IMR-90 (cell line): ENCODE results near the gene DNM1. TPM values are rescaled to one million over a fixed set of nuclear protein-coding genes. Genes with fewer than 3 reads are reported as not detected.

ENCODE experiments used
- ATAC-seq: fragments of 200-7000 bp; cut with Tn5 transposase; 2 replicates; pipeline ENCODE4 v1.9.1; 2020; ENCODE audit warnings: low read depth, mild to moderate bottlenecking, moderate library complexity
- BruUV-seq: library from RNA; stranded (reverse); fragments of 400-500 nt; replicated peaks from 2 replicates; lab custom pipeline; 2021; lab: Mats Ljungman, UMichigan
- CTCF ChIA-PET: fragments of 300-600 bp; formaldehyde crosslinking; extraction: SDS; loops from one replicate; lab custom pipeline; 2021; ENCODE audit warnings: antibody characterized with exemption; lab: Yijun Ruan, JAX
- POLR2A ChIA-PET: fragments of 300-600 bp; sonication (Branson Sonifier 250); formaldehyde crosslinking; loops from one replicate; lab custom pipeline; 2022; ENCODE audit warnings: antibody characterized with exemption; ENCODE audit not compliant: unreplicated experiment; lab: Charles Lee
- DNase-seq: peaks from one replicate; pipeline ENCODE4 v3.0.0; 2013
- H2AFZ ChIP-seq: replicated peaks from 2 replicates; pipeline ENCODE3; 2013; ENCODE audit warnings: low read length, mild to moderate bottlenecking; ENCODE audit not compliant: poor library complexity
- H2AK5ac ChIP-seq: 2 replicates; pipeline ENCODE4 v1.6.1; 2013; ENCODE audit warnings: low read depth, low read length, inconsistent platforms
- H2AK9ac ChIP-seq: replicated peaks from 2 replicates; pipeline ENCODE3; 2013; ENCODE audit warnings: mild to moderate bottlenecking, low read depth, low read length, moderate library complexity; ENCODE audit not compliant: poor library complexity
- H2BK120ac ChIP-seq: 2 replicates; pipeline ENCODE4 v1.6.1; 2013; ENCODE audit warnings: low read depth, low read length, inconsistent platforms
- H2BK15ac ChIP-seq: 3 replicates; pipeline ENCODE4 v1.6.1; 2013; ENCODE audit warnings: low read depth, low read length, inconsistent platforms
- H2BK20ac ChIP-seq: 2 replicates; pipeline ENCODE4 v1.6.1; 2013; ENCODE audit warnings: low read depth, mild to moderate bottlenecking, inconsistent platforms, low read length, moderate library complexity
- H2BK5ac ChIP-seq: 2 replicates; pipeline ENCODE4 v1.6.1; 2013; ENCODE audit warnings: mild to moderate bottlenecking, low read depth, low read length, inconsistent platforms; ENCODE audit not compliant: poor library complexity, severe bottlenecking
- H3K14ac ChIP-seq: replicated peaks from 2 replicates; pipeline ENCODE4 v1.6.1; 2013; ENCODE audit warnings: low read depth, low read length, inconsistent platforms
- H3K18ac ChIP-seq: 2 replicates; pipeline ENCODE4 v1.6.1; 2013; ENCODE audit warnings: low read depth, low read length, control low read depth
- H3K23ac ChIP-seq: 2 replicates; pipeline ENCODE4 v1.6.1; 2013; ENCODE audit warnings: low read depth, low read length, inconsistent platforms
- H3K27ac ChIP-seq: 2 replicates; pipeline ENCODE4 v1.5.1; 2013; ENCODE audit warnings: mild to moderate bottlenecking, control low read depth, low read length; ENCODE audit not compliant: insufficient read depth
- H3K27me3 ChIP-seq: 2 replicates; pipeline ENCODE4 v1.6.1; 2013; ENCODE audit warnings: low read length; ENCODE audit not compliant: control insufficient read depth, insufficient read depth
- H3K36me3 ChIP-seq: 2 replicates; pipeline ENCODE4 v1.6.1; 2013; ENCODE audit warnings: low read length, mixed read lengths; ENCODE audit not compliant: control insufficient read depth, insufficient read depth
- H3K4ac ChIP-seq: 2 replicates; pipeline ENCODE4 v1.6.1; 2013; ENCODE audit warnings: low read depth, low read length, inconsistent platforms
- H3K4me1 ChIP-seq: 2 replicates; pipeline ENCODE4 v1.6.1; 2013; ENCODE audit warnings: low read length, mixed read lengths; ENCODE audit not compliant: control insufficient read depth, insufficient read depth
- H3K4me2 ChIP-seq: 2 replicates; pipeline ENCODE4 v1.6.1; 2013; ENCODE audit warnings: low read depth, mild to moderate bottlenecking, control low read depth, low read length, moderate library complexity
- H3K4me3 ChIP-seq: 2 replicates; pipeline ENCODE4 v1.5.1; 2013; ENCODE audit warnings: low read depth, mild to moderate bottlenecking, control low read depth, low read length, moderate library complexity; ENCODE audit not compliant: insufficient read depth
- H3K56ac ChIP-seq: 2 replicates; pipeline ENCODE4 v1.6.1; 2013; ENCODE audit warnings: low read length, inconsistent platforms; ENCODE audit not compliant: insufficient read depth; ENCODE audit errors: extremely low read depth
- H3K79me1 ChIP-seq, 2 experiments: 2 replicates each; pipeline ENCODE4 v1.6.1; 2013; ENCODE audit warnings: low read length in 2 of 2, inconsistent platforms in 1 of 2, low read depth in 1 of 2
- H3K9ac ChIP-seq: 2 replicates; pipeline ENCODE4 v1.6.1; 2013; ENCODE audit warnings: low read depth, low read length, control low read depth
- H3K9me1 ChIP-seq: 2 replicates; pipeline ENCODE4 v1.6.1; 2013; ENCODE audit warnings: low read length, inconsistent platforms; ENCODE audit not compliant: insufficient read depth
- H3K9me3 ChIP-seq: 2 replicates; pipeline ENCODE4 v1.6.1; 2013; ENCODE audit warnings: low read length; ENCODE audit not compliant: control insufficient read depth, insufficient read depth
- H4K20me1 ChIP-seq: 2 replicates; pipeline ENCODE4 v1.6.1; 2013; ENCODE audit warnings: low read length, inconsistent platforms; ENCODE audit not compliant: insufficient read depth
- H4K5ac ChIP-seq: 2 replicates; pipeline ENCODE4 v1.6.1; 2013; ENCODE audit warnings: mild to moderate bottlenecking, low read depth, low read length, control low read depth
- H4K8ac ChIP-seq, 2 experiments: 2 replicates each; pipeline ENCODE4 v1.6.1; 2013; ENCODE audit warnings: low read depth in 2 of 2, low read length in 2 of 2, control low read depth in 1 of 2, inconsistent platforms in 1 of 2
- H4K91ac ChIP-seq: 2 replicates; pipeline ENCODE4 v1.6.1; 2013; ENCODE audit warnings: low read depth, low read length, inconsistent platforms; ENCODE audit not compliant: insufficient read depth
- MXI1 ChIP-seq: IDR thresholded peaks from 2 replicates; pipeline ENCODE4 v1.6.1; 2012; ENCODE audit warnings: low read depth, mild to moderate bottlenecking, low read length, moderate library complexity, borderline replicate concordance
- USF2 ChIP-seq: fragments of 150-350 bp; IDR thresholded peaks from 2 replicates; pipeline ENCODE4 v1.6.1; 2017; ENCODE audit warnings: mild to moderate bottlenecking, antibody characterized with exemption, low read length, low read depth
- WGBS, 2 experiments: methylation state at CpG; one replicate each; pipeline versions ENCODE4 v1.1.5 to v1.1.7; 2013; ENCODE audit warnings: missing lambda C conversion rate in 2 of 2; ENCODE audit not compliant: insufficient read length in 1 of 2; ENCODE audit errors: extremely low coverage in 2 of 2; 5-methylcytosine and 5-hydroxymethylcytosine counted together
- dilution Hi-C: fragments of 300-500 bp; cut with HindIII; formaldehyde crosslinking; loops from one replicate; pipeline ENCODE4 v1.14.3; 2018; ENCODE audit warnings: low sequenced_read_pairs; ENCODE audit not compliant: unreplicated experiment
- in situ Hi-C: fragments of 300-500 bp; cut with MboI; formaldehyde crosslinking; loops from 3 replicates; pipeline ENCODE4 v1.14.3; 2019; ENCODE audit warnings: low sequenced_read_pairs, inconsistent platforms, mixed read lengths
- intact Hi-C: fragments of 100-400 bp; cut with micrococcal nuclease; formaldehyde crosslinking; loops from 2 replicates; pipeline ENCODE4 v1.10.0; 2022
- polyA plus RNA-seq, 3 experiments: library from polyadenylated mRNA; depleted of rRNA; stranded (reverse); fragments of >200 nt; gene quantifications; 2 replicates each; pipeline ENCODE4 v1.2.3, GENCODE V29; 2012; ENCODE audit warnings: low replicate concordance in 1 of 3
- total RNA-seq: library from RNA; depleted of rRNA; stranded (reverse); fragments of >200 nt; gene quantifications from 2 replicates; pipeline ENCODE4 v1.2.3, GENCODE V29; 2012

DNM1 gene
- total and polyA plus RNA-seq, 2 of the 4 experiments (the other 2 are of a cell fraction): 13.6 to 17.7 TPM

DNA sequence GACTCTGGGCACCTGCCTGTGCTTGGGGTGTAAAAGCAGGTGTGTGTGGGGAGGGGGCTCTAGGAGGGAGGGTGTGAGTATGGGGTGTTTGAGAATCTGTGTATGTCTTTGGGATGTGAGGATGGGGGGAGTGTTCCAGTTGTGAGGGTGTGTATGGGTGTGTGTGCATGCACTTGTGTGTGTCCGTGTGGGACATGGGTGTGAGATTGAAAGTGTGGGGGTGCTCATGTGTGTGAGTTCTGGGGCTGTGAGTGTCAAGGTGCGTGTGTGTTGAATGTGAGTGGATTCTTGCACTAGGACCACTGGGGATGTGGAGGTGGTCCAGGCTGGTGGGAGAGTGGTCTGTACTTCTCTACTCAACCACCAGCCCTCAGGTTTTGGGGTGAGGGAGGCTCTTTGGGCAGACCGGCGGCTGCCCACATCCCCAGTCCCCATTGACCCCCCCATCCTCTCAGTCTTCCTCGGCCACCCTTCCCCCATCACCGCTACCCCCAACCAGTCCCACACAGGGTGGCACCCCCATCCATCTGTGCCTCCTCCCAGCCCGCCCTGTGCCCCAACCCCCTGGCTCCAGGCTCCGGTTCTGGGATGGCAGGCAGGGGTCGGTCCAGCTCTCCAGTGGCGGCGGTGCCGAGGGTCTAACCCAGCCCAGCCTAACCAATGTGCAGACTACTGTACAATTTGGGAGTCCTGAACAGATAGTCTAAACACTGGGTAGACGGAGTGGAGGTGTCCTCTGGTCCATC is 41.1 kb downstream of the DNM1 start:
- Histone ChIP-seq H2BK15ac (peak overlapping the region; percentile 45; the same call in 1 of the 3 replicates), H4K5ac (peak overlapping the region; percentile 75), H3K4me2 (peak overlapping the region; percentile 77), H2AK9ac (peak overlapping the region; percentile 99), H2BK120ac (peak overlapping the region; percentile 42; the same call in 1 of the 2 replicates), H2BK20ac (peak overlapping the region; percentile 62; the same call in 1 of the 2 replicates), H3K9me1 (peaks cover 23% of the 10 kb centered on the region), H3K4me1 (peaks cover 26% of the 10 kb centered on the region), H3K79me1 (peaks cover 0 to 15% of the 10 kb centered on the region in 2 experiments; a peak in 2 of 4 replicates), H3K9ac (peak overlapping the region; percentile 74), H3K14ac (peak overlapping the region; percentile 83), H3K27ac (peak overlapping the region; percentile 76), H3K18ac (peak overlapping the region; percentile 78), H3K56ac (no peak overlapping the region; the same call in 1 of the 2 replicates), H3K9me3 (no peaks in the 10 kb centered on the region), H2AFZ (peak overlapping the region; percentile 82), H4K91ac (peak overlapping the region; percentile 67), H2AK5ac (peak overlapping the region; percentile 98), H4K20me1 (no peaks in the 10 kb centered on the region), H4K8ac (peak overlapping the region; percentile 95; a peak in 3 of 4 replicates), H3K4me3 (peak overlapping the region; percentile 47), H2BK5ac (peak overlapping the region; percentile 46), H3K36me3 (no peaks in the 10 kb centered on the region), H3K27me3 (no peaks in the 10 kb centered on the region), H3K4ac (peak overlapping the region; percentile 95), H3K23ac (peak overlapping the region; percentile 89; the same call in 1 of the 2 replicates)
- TF ChIP-seq USF2 (no peak), MXI1 (no peak)
- CTCF ChIA-PET: no interaction called here
- intact Hi-C loops (no loop called here), in situ Hi-C loops (no loop called here), dilution Hi-C loops (no loop called here)
- WGBS, 2 experiments: 60% methylated on average over 1 of the region's 13 CpGs; no CpG with 5 or more reads in 1 of the 2 experiments
- no TSS peak for BruUV-seq
- ATAC-seq: peak; percentile 24
- POLR2A ChIA-PET: no interaction called here
- DNase-seq: no peak
